SK-N-SH treated with all-trans-retinoic acid at 6 μM for 48 hours (cell line): ENCODE measurements around the gene RIC8A.
"Not testable (repeated sequence)": the region's sequence is repeated elsewhere in the genome, so short reads cannot be mapped to it uniquely, and the experiment has no call there.

Experiments used
- ATAC-seq: fragments of 200-7000 bp; cut with Tn5 transposase; 3 replicates; pipeline ENCODE4 v1.9.1; 2020; ENCODE audit warnings: mild to moderate bottlenecking, moderate library complexity
- ARNTL ChIP-seq: fragments of 450-650 bp; formaldehyde crosslinking; IDR thresholded peaks from 2 replicates; pipeline ENCODE4 v1.5.0; 2020; ENCODE audit warnings: low read depth, mild to moderate bottlenecking, moderate library complexity, borderline replicate concordance
- BACH2 ChIP-seq: fragments of 250-450 bp; sonication (Bioruptor Pico); IDR thresholded peaks from 2 replicates; pipeline ENCODE4 v1.9.0; 2021; ENCODE audit warnings: mild to moderate bottlenecking, borderline replicate concordance
- CSDC2 ChIP-seq: fragments of 250-450 bp; sonication (Bioruptor Pico); IDR thresholded peaks from 2 replicates; pipeline ENCODE4 v1.5.0; 2020; ENCODE audit warnings: mild to moderate bottlenecking, moderate library complexity
- ESRRG ChIP-seq: fragments of 250-450 bp; sonication (Bioruptor Pico); IDR thresholded peaks from 2 replicates; pipeline ENCODE4 v1.6.1; 2021; ENCODE audit warnings: mild to moderate bottlenecking
- GLIS3 ChIP-seq: fragments of 250-450 bp; sonication (Bioruptor Pico); IDR thresholded peaks from 2 replicates; pipeline ENCODE4 v1.5.0; 2020; ENCODE audit warnings: mild to moderate bottlenecking, moderate library complexity
- OSR1 ChIP-seq: fragments of 250-450 bp; sonication (Bioruptor Pico); IDR thresholded peaks from 2 replicates; pipeline ENCODE4 v1.8.0; 2022; ENCODE audit warnings: moderate library complexity, mild to moderate bottlenecking, inconsistent platforms
- RARB ChIP-seq: fragments of 250-450 bp; sonication (Bioruptor Pico); IDR thresholded peaks from 2 replicates; pipeline ENCODE4 v1.8.0; 2021; ENCODE audit warnings: mild to moderate bottlenecking, moderate library complexity
- TOX ChIP-seq: fragments of 250-450 bp; sonication (Bioruptor Pico); IDR thresholded peaks from 2 replicates; pipeline ENCODE4 v1.8.0; 2021; ENCODE audit warnings: mild to moderate bottlenecking, moderate library complexity, borderline replicate concordance
- ZFP30 ChIP-seq: fragments of 450-650 bp; formaldehyde crosslinking; IDR thresholded peaks from 2 replicates; pipeline ENCODE4 v1.5.0; 2022; ENCODE audit warnings: mild to moderate bottlenecking, moderate library complexity
- ZNF565 ChIP-seq: fragments of 450-650 bp; formaldehyde crosslinking; conservative IDR thresholded peaks from 2 replicates; pipeline ENCODE4 v1.5.0; 2020; ENCODE audit warnings: low read depth, mild to moderate bottlenecking, moderate library complexity
- ZNF70 ChIP-seq: fragments of 450-650 bp; formaldehyde crosslinking; IDR thresholded peaks from 2 replicates; pipeline ENCODE4 v1.5.0; 2020; ENCODE audit warnings: mild to moderate bottlenecking, moderate library complexity
- TF ChIP-seq, protein P1 (sequence below): fragments of 250-450 bp; sonication (Bioruptor Pico); IDR thresholded peaks from 2 replicates; pipeline ENCODE4 v1.8.0; 2021; ENCODE audit warnings: low read depth, mild to moderate bottlenecking, moderate library complexity, borderline replicate concordance
- TF ChIP-seq, protein P2 (sequence below): fragments of 250-450 bp; sonication (Bioruptor Pico); IDR thresholded peaks from 2 replicates; pipeline ENCODE4 v1.5.0; 2020; ENCODE audit warnings: mild to moderate bottlenecking, moderate library complexity
- TF ChIP-seq, protein P3 (sequence below): fragments of 250-450 bp; sonication (Bioruptor Pico); IDR thresholded peaks from 2 replicates; pipeline ENCODE4 v1.8.0; 2020; ENCODE audit warnings: mild to moderate bottlenecking, moderate library complexity, borderline replicate concordance
- TF ChIP-seq, protein P4 (sequence below): fragments of 250-450 bp; sonication (Bioruptor Pico); IDR thresholded peaks from 2 replicates; pipeline ENCODE4 v1.5.1; 2021; ENCODE audit warnings: mild to moderate bottlenecking, moderate library complexity

RIC8A gene

DNA sequence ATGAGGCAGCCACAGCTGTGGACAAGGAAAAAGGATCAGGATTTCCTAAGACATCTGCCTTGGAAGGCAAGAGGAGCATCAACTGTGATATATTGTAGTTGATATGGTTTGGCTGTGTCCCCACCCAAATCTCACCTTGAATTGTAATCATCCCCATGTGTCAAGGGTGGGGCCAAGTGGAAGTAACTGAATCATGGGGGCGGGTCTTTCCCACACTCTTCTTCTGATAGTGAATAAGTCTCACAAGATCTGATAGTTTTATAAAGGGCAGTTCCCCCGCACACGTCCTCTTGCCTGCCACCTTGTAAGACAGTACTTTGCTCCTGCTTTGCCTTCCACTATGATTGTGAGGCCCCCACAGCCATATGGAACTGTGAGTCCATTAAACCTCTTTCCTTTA, 10.2 kb downstream of the RIC8A start:
- ATAC-seq: no peak
- no peak for TF ChIP-seq CSDC2 (CRISPR knock-in tag)
- TF ChIP-seq ARNTL (CRISPR knock-in tag): no peak
- TF ChIP-seq, protein P1, sequence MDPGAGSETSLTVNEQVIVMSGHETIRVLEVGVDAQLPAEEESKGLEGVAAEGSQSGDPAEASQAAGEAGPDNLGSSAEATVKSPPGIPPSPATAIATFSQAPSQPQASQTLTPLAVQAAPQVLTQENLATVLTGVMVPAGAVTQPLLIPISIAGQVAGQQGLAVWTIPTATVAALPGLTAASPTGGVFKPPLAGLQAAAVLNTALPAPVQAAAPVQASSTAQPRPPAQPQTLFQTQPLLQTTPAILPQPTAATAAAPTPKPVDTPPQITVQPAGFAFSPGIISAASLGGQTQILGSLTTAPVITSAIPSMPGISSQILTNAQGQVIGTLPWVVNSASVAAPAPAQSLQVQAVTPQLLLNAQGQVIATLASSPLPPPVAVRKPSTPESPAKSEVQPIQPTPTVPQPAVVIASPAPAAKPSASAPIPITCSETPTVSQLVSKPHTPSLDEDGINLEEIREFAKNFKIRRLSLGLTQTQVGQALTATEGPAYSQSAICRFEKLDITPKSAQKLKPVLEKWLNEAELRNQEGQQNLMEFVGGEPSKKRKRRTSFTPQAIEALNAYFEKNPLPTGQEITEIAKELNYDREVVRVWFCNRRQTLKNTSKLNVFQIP (CRISPR knock-in tag): no peak
- TF ChIP-seq ZNF565 (CRISPR knock-in tag): no peak
- TF ChIP-seq ZFP30 (CRISPR knock-in tag): no peak
- TF ChIP-seq ESRRG (CRISPR knock-in tag): no peak
- no peak for TF ChIP-seq TOX (CRISPR knock-in tag)
- TF ChIP-seq, protein P2, sequence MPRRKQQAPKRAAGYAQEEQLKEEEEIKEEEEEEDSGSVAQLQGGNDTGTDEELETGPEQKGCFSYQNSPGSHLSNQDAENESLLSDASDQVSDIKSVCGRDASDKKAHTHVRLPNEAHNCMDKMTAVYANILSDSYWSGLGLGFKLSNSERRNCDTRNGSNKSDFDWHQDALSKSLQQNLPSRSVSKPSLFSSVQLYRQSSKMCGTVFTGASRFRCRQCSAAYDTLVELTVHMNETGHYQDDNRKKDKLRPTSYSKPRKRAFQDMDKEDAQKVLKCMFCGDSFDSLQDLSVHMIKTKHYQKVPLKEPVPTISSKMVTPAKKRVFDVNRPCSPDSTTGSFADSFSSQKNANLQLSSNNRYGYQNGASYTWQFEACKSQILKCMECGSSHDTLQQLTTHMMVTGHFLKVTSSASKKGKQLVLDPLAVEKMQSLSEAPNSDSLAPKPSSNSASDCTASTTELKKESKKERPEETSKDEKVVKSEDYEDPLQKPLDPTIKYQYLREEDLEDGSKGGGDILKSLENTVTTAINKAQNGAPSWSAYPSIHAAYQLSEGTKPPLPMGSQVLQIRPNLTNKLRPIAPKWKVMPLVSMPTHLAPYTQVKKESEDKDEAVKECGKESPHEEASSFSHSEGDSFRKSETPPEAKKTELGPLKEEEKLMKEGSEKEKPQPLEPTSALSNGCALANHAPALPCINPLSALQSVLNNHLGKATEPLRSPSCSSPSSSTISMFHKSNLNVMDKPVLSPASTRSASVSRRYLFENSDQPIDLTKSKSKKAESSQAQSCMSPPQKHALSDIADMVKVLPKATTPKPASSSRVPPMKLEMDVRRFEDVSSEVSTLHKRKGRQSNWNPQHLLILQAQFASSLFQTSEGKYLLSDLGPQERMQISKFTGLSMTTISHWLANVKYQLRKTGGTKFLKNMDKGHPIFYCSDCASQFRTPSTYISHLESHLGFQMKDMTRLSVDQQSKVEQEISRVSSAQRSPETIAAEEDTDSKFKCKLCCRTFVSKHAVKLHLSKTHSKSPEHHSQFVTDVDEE (CRISPR knock-in tag): no peak
- no peak for TF ChIP-seq GLIS3 (CRISPR knock-in tag)
- no peak for TF ChIP-seq BACH2 (CRISPR knock-in tag)
- no peak for TF ChIP-seq OSR1
- TF ChIP-seq, protein P3, sequence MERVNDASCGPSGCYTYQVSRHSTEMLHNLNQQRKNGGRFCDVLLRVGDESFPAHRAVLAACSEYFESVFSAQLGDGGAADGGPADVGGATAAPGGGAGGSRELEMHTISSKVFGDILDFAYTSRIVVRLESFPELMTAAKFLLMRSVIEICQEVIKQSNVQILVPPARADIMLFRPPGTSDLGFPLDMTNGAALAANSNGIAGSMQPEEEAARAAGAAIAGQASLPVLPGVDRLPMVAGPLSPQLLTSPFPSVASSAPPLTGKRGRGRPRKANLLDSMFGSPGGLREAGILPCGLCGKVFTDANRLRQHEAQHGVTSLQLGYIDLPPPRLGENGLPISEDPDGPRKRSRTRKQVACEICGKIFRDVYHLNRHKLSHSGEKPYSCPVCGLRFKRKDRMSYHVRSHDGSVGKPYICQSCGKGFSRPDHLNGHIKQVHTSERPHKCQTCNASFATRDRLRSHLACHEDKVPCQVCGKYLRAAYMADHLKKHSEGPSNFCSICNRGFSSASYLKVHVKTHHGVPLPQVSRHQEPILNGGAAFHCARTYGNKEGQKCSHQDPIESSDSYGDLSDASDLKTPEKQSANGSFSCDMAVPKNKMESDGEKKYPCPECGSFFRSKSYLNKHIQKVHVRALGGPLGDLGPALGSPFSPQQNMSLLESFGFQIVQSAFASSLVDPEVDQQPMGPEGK (CRISPR knock-in tag): no peak
- TF ChIP-seq, all 23 proteins: peak for 0

DNA sequence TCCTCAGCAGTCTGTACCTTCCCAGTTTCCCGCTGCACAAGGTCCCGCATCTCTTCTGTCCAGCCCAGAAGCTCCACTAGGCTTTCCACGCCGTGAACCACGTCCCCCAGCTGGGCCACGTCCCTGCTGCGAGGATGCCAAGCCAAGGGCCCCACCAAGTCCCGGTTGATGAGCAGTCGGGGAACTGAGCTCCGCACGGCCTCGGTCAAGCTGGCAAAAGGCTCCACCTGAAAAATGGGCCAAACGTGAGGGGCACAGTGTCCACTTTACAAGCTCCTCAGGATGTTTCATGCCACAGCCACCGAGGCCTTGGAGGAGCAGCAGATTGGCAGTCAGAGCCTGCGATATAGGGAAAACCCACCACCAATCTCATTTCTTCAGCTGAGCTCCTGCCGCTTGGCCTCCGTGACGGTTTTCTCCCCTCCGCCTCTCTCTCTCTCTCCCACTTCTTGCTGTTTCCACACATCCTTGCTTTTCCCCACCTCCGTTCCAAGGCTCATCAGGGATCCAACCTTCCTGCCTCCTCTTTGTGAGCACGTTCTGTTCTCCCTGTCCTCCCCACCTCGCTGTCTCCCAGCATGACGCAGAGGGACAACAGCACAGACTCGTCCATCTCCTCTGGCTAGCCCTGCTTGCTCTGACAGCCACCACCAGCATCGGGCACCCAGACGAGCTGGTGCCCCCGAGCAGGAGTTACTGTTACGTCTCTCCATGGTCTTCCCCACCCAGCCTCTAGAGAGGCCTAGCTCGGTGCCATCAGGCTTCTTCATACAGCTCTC, 11.5 kb downstream of the RIC8A start:
- no peak for ATAC-seq
- TF ChIP-seq RARB (CRISPR knock-in tag): no peak
- TF ChIP-seq, protein P2 (CRISPR knock-in tag): no peak
- TF ChIP-seq, protein P4, sequence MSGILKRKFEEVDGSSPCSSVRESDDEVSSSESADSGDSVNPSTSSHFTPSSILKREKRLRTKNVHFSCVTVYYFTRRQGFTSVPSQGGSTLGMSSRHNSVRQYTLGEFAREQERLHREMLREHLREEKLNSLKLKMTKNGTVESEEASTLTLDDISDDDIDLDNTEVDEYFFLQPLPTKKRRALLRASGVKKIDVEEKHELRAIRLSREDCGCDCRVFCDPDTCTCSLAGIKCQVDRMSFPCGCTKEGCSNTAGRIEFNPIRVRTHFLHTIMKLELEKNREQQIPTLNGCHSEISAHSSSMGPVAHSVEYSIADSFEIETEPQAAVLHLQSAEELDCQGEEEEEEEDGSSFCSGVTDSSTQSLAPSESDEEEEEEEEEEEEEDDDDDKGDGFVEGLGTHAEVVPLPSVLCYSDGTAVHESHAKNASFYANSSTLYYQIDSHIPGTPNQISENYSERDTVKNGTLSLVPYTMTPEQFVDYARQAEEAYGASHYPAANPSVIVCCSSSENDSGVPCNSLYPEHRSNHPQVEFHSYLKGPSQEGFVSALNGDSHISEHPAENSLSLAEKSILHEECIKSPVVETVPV (CRISPR knock-in tag): no peak

DNA sequence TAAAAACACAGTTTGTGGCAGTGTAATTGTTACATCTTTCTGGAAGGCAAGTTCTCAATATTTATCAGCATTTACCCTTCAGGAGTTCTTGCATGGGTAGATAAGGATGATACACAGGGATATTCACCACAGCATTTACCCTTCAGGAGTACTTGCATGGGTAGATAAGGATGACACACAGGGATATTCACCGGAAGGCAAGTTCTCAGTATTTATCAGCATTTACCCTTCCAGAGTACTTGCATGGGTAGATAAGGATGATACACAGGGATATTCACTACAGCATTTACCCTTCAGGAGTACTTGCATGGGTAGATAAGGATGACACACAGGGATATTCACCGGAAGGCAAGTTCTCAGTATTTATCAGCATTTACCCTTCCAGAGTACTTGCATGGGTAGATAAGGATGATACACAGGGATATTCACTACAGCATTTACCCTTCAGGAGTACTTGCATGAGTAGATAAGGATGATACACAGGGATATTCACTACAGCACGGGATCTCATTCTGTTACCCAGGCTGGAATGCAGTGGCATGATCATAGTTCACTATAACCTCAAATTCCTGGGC, 13.2 kb downstream of the RIC8A start:
- ATAC-seq: not testable (repeated sequence)

DNA sequence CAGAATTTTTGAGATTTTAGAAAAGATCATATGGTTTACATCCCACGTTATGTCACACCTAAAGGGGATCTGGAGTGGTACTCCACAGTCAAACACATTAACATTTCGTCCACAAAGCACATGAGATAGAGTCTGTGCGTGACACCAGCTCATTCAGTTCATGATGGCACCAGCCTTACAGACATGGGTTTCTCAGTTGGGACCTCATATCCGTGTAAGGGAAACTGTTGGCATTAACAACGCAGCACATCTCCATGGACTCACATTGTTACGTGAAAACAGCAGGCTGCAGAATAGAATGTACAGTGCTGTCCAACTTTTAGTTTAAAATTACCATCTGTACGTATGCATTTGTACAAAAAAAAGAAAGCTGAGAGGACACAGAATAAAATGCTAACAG, 14.0 kb downstream of the RIC8A start:
- TF ChIP-seq ZNF70 (CRISPR knock-in tag): no peak
- TF ChIP-seq, protein P1 (CRISPR knock-in tag): no peak
- ATAC-seq: no peak
